HepG2 (cell line): ENCODE measurements around the gene BET1L. TPM values are rescaled to one million over a fixed set of nuclear protein-coding genes. Genes with fewer than 3 reads are reported as not detected.

Experiments
- BRCA1 ChIP-seq: sonication (generic); formaldehyde crosslinking; IDR thresholded peaks from 2 replicates; pipeline ENCODE4 v1.4.0; 2020; ENCODE audit warnings: missing genetic modification reagents
- CBFB ChIP-seq: sonication (generic); formaldehyde crosslinking; IDR thresholded peaks from 2 replicates; pipeline ENCODE4 v1.4.0; 2020; ENCODE audit warnings: missing genetic modification reagents
- CHD2 ChIP-seq: IDR thresholded peaks from 2 replicates; pipeline ENCODE4 v1.6.1; 2011; ENCODE audit warnings: low read depth, low read length, improper control_type of control experiment
- CHD4 ChIP-seq: fragments of 200-600 bp; sonication (generic); IDR thresholded peaks from 2 replicates; pipeline ENCODE4 v1.7.0; 2017; ENCODE audit warnings: mild to moderate bottlenecking, low read length, borderline replicate concordance
- EP300 ChIP-seq, 3 experiments: sonication (generic) in 1 of 3; formaldehyde crosslinking in 1 of 3; IDR thresholded peaks; 2 replicates each; pipeline versions ENCODE4 v1.5.1 to v1.6.1; 2011 to 2020; ENCODE audit warnings: low read depth in 2 of 3, low read length in 2 of 3, borderline replicate concordance in 1 of 3, improper control_type of control experiment in 1 of 3, mild to moderate bottlenecking in 1 of 3, missing genetic modification reagents in 1 of 3, moderate library complexity in 1 of 3
- HDAC2 ChIP-seq: sonication (generic); formaldehyde crosslinking; IDR thresholded peaks from 2 replicates; pipeline ENCODE4 v1.4.0; 2020; ENCODE audit warnings: missing genetic modification reagents
- KLF9 ChIP-seq: IDR thresholded peaks from 2 replicates; pipeline ENCODE4 v1.6.1; 2016; ENCODE audit warnings: low read depth
- KMT2A ChIP-seq: sonication (generic); formaldehyde crosslinking; IDR thresholded peaks from 2 replicates; pipeline ENCODE4 v1.4.0; 2020; ENCODE audit warnings: missing genetic modification reagents
- MZF1 ChIP-seq: sonication (generic); formaldehyde crosslinking; IDR thresholded peaks from 2 replicates; pipeline ENCODE4 v1.8.1; 2023; ENCODE audit warnings: mild to moderate bottlenecking, missing genetic modification reagents, borderline replicate concordance
- NFKBIZ ChIP-seq: IDR thresholded peaks from 2 replicates; pipeline ENCODE4 v1.6.1; 2018; ENCODE audit warnings: missing genetic modification reagents, missing compliant biosample characterization
- PITX1 ChIP-seq: sonication (generic); formaldehyde crosslinking; IDR thresholded peaks from 2 replicates; pipeline ENCODE4 v1.5.1; 2020; ENCODE audit warnings: mild to moderate bottlenecking, missing genetic modification reagents
- SMARCC2 ChIP-seq: fragments of 450-650 bp; IDR thresholded peaks from 2 replicates; pipeline ENCODE4 v1.6.1; 2017; ENCODE audit warnings: antibody characterized with exemption, mild to moderate bottlenecking
- TEAD3 ChIP-seq: optimal IDR thresholded peaks from 2 replicates; pipeline ENCODE3; 2016; ENCODE audit warnings: borderline replicate concordance
- XRCC5 ChIP-seq: fragments of 200-400 bp; formaldehyde crosslinking; optimal IDR thresholded peaks from 2 replicates; pipeline ENCODE3; 2017; ENCODE audit warnings: mild to moderate bottlenecking, low read length
- ZC3H13 ChIP-seq: sonication (generic); formaldehyde crosslinking; IDR thresholded peaks from 2 replicates; pipeline ENCODE4 v1.8.1; 2023; ENCODE audit warnings: mild to moderate bottlenecking, missing genetic modification reagents, moderate library complexity
- ZFYVE20 ChIP-seq: sonication (generic); formaldehyde crosslinking; IDR thresholded peaks from 2 replicates; pipeline ENCODE4 v1.8.0; 2023; ENCODE audit warnings: low read depth, mild to moderate bottlenecking, moderate library complexity, missing genetic modification reagents, borderline replicate concordance
- ZNF615 ChIP-seq: sonication (generic); formaldehyde crosslinking; IDR thresholded peaks from 2 replicates; pipeline ENCODE4 v1.5.0; 2020; ENCODE audit warnings: mild to moderate bottlenecking, missing genetic modification reagents, borderline replicate concordance
- ZNF766 ChIP-seq: sonication (generic); formaldehyde crosslinking; IDR thresholded peaks from 2 replicates; pipeline ENCODE4 v1.5.0; 2020; ENCODE audit warnings: missing genetic modification reagents, borderline replicate concordance
- ZSCAN29 ChIP-seq: sonication (generic); formaldehyde crosslinking; conservative IDR thresholded peaks from 2 replicates; pipeline ENCODE4 v1.4.0; 2020; ENCODE audit warnings: mild to moderate bottlenecking, missing genetic modification reagents
- polyA plus RNA-seq, 8 experiments: library from polyadenylated mRNA; depleted of rRNA in 3 of 8; stranded (reverse) in 7 of 8; unstranded in 1 of 8; fragments of >200 nt; fragmentation: Illumina TruSeq in 4 of 8; extraction: Trizol in 4 of 8; gene quantifications; 2 replicates each; pipeline versions ENCODE4 v1.2.1 to v1.2.3, GENCODE V29; 2011 to 2016; ENCODE audit warnings: low read depth in 4 of 8, missing spikeins in 1 of 8, mixed read lengths in 1 of 8; ENCODE audit not compliant: insufficient read depth in 1 of 8
- total RNA-seq, 5 experiments: library from RNA; depleted of rRNA; stranded (reverse); fragments of >200 nt; fragmentation: Illumina TruSeq; extraction: Trizol; gene quantifications; 2 replicates each; pipeline ENCODE4 v1.2.3, GENCODE V29; 2016; ENCODE audit warnings: low read depth in 1 of 5
- TF ChIP-seq, protein P1 (sequence below): sonication (generic); formaldehyde crosslinking; IDR thresholded peaks from 2 replicates; pipeline ENCODE4 v1.4.0; 2020; ENCODE audit warnings: mild to moderate bottlenecking, missing genetic modification reagents
- TF ChIP-seq, protein P2 (sequence below): sonication (generic); formaldehyde crosslinking; IDR thresholded peaks from 2 replicates; pipeline ENCODE4 v1.5.1; 2020; ENCODE audit warnings: missing genetic modification reagents, mild to moderate bottlenecking, borderline replicate concordance
- TF ChIP-seq, protein P3 (sequence below): sonication (generic); formaldehyde crosslinking; IDR thresholded peaks from 2 replicates; pipeline ENCODE4 v1.9.0; 2022; ENCODE audit warnings: missing genetic modification reagents, mild to moderate bottlenecking, borderline replicate concordance

BET1L gene
- total and polyA plus RNA-seq, 2 of the 13 experiments (the other 11 are each of a cell fraction or from before 2014, with no cell fraction given), result 26.2 to 59.6 TPM

DNA sequence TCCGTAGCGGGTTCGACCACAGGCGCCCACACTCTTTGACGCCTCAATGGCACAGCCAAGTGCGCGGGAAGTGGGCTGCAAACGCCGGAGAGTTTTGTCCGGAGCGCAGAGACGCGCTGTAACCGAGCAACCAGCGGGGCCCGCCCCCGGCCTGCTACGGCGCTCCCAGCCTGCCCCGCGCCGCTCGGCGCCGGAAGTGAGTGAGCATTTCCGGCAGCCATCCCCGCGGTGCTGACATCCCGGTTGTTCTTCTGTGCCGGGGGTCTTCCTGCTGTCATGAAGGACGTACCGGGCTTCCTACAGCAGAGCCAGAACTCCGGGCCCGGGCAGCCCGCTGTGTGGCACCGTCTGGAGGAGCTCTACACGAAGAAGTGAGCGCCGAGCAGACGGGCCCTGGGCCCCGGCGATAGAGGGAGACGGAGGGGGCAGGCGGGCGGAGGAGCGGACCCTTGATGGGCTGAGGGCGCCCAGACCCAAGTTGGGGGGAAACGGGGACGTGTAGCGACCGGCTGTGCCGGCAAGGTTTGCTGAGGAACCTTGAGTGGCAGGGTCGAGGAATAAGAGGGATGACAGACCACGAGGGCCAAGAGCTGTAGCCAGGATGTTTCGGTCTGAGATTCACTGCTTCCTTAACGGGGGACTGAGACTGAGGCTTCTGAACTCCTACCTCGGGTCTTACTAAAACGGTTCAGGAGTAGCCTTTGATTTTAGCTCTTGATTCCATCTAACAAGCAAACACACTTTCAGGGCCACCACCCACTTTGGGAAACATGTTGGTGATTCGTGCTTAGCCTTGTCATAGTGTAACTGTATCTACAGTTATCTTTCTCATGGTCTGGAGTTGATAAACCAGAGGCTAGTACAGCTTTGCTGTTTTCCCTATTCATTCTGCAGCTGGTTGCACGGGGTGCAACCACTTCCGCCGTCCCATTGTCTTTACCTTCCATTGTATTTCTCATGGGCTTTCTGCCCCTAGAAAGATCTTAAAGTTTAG, 29.9 kb upstream of the BET1L start, which contains the start of gene PSMD13 (continued):
- TF ChIP-seq CHD2 (no peak), EP300 (IDR thresholded peaks at IDR 0.05; ENCODE audit: low read depth in 2 of 2, low read length in 2 of 2) (no peak), EP300 (CRISPR knock-in tag; IDR thresholded peaks at IDR 0.05; ENCODE audit: borderline replicate concordance) (no peak), KLF9 (CRISPR knock-in tag) (peak; percentile 71; the same call in 1 of the 2 replicates), BRCA1 (CRISPR knock-in tag) (0 out of 2 replicates have a peak, but pooled peaks have one; percentile 37), ZFYVE20 (CRISPR knock-in tag) (no peak), ZNF766 (CRISPR knock-in tag) (peak; percentile 44; the same call in 1 of the 2 replicates), CHD4 (no peak), CBFB (no peak), ZNF615 (CRISPR knock-in tag) (no peak), PITX1 (CRISPR knock-in tag) (peak; percentile 33; the same call in 1 of the 2 replicates), SMARCC2 (no peak), MZF1 (CRISPR knock-in tag) (no peak), KMT2A (CRISPR knock-in tag) (peak; percentile 88), HDAC2 (peak; percentile 46), ZC3H13 (no peak), XRCC5 (peak; percentile 76), NFKBIZ (CRISPR knock-in tag) (no peak), TEAD3 (CRISPR knock-in tag) (peak; percentile 8), ZSCAN29 (CRISPR knock-in tag) (0 out of 2 replicates have a peak, but pooled peaks have one; percentile 22)
- TF ChIP-seq, protein P1, sequence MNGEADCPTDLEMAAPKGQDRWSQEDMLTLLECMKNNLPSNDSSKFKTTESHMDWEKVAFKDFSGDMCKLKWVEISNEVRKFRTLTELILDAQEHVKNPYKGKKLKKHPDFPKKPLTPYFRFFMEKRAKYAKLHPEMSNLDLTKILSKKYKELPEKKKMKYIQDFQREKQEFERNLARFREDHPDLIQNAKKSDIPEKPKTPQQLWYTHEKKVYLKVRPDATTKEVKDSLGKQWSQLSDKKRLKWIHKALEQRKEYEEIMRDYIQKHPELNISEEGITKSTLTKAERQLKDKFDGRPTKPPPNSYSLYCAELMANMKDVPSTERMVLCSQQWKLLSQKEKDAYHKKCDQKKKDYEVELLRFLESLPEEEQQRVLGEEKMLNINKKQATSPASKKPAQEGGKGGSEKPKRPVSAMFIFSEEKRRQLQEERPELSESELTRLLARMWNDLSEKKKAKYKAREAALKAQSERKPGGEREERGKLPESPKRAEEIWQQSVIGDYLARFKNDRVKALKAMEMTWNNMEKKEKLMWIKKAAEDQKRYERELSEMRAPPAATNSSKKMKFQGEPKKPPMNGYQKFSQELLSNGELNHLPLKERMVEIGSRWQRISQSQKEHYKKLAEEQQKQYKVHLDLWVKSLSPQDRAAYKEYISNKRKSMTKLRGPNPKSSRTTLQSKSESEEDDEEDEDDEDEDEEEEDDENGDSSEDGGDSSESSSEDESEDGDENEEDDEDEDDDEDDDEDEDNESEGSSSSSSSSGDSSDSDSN (CRISPR knock-in tag), result peak; percentile 67
- TF ChIP-seq, protein P2, sequence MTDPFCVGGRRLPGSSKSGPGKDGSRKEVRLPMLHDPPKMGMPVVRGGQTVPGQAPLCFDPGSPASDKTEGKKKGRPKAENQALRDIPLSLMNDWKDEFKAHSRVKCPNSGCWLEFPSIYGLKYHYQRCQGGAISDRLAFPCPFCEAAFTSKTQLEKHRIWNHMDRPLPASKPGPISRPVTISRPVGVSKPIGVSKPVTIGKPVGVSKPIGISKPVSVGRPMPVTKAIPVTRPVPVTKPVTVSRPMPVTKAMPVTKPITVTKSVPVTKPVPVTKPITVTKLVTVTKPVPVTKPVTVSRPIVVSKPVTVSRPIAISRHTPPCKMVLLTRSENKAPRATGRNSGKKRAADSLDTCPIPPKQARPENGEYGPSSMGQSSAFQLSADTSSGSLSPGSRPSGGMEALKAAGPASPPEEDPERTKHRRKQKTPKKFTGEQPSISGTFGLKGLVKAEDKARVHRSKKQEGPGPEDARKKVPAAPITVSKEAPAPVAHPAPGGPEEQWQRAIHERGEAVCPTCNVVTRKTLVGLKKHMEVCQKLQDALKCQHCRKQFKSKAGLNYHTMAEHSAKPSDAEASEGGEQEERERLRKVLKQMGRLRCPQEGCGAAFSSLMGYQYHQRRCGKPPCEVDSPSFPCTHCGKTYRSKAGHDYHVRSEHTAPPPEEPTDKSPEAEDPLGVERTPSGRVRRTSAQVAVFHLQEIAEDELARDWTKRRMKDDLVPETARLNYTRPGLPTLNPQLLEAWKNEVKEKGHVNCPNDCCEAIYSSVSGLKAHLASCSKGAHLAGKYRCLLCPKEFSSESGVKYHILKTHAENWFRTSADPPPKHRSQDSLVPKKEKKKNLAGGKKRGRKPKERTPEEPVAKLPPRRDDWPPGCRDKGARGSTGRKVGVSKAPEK (CRISPR knock-in tag), result no peak
- TF ChIP-seq, protein P3, sequence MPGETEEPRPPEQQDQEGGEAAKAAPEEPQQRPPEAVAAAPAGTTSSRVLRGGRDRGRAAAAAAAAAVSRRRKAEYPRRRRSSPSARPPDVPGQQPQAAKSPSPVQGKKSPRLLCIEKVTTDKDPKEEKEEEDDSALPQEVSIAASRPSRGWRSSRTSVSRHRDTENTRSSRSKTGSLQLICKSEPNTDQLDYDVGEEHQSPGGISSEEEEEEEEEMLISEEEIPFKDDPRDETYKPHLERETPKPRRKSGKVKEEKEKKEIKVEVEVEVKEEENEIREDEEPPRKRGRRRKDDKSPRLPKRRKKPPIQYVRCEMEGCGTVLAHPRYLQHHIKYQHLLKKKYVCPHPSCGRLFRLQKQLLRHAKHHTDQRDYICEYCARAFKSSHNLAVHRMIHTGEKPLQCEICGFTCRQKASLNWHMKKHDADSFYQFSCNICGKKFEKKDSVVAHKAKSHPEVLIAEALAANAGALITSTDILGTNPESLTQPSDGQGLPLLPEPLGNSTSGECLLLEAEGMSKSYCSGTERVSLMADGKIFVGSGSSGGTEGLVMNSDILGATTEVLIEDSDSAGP (CRISPR knock-in tag), result peak; percentile 55; the same call in 1 of the 2 replicates
